ENCODE results near the gene ALDH4A1. TPM values are rescaled to one million over a fixed set of nuclear protein-coding genes. Genes with fewer than 3 reads are reported as not detected.

The ALDH4A1 gene
- total RNA-seq, 2 experiments from 2014 or later: 6.1 to 7.6 TPM

DNA sequence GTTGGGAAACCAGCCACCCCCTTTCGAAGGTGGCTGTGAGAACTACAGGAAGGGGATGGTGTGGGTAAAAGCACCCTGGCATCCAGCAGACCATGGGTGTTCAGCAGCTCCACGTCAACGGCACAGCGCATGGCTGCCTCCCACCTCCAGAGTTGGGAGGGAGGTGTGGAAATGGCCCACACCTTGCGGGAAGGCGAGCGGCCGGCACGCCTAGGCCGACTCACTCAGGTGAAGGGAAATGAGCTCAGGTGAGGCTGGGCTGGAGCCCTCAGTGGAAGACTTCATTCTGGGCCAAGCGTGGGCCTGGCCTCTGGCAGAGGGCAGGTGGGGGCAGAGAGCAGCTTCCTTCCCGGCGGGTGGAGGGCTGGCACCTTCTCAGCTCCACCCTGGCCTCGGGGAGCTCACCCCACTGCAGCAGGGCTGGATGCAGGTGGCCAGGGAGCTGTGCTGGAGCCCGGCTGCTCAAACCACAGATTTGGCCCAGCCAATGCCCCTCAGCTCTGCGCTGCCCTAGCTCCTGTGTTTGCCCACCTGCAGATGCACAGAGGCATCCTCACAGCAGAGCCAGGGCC lies 24.8 kb upstream of the ALDH4A1 start:
- no peaks in the 10 kb centered on the region for H3K9me2 ChIP-seq (ENCODE audit: insufficient read depth, low read length)
- intact Hi-C loops (cut with micrococcal nuclease; ENCODE audit: unreplicated experiment): no loop called here
- peak; percentile 5 for DNase-seq (ENCODE audit: low spot score)
- ChIA-PET CTCF (ENCODE audit: unreplicated experiment) (interaction anchor here (0.5 to 0.7 kb wide), 2 partner anchors 12 to 608 kb away, joined by 3 to 4 read pairs; no protein-coding TSS in a partner anchor), POLR2A (interaction anchor here (0.6 to 1.2 kb wide), 3 partner anchors 13 to 110 kb away, joined by 3 to 6 read pairs (median 5); no protein-coding TSS in a partner anchor)
- H3K9me3 ChIP-seq (ENCODE audit: low read length): no peaks in the 10 kb centered on the region
- no peaks in the 10 kb centered on the region for H3K36me3 ChIP-seq (ENCODE audit: insufficient read depth, low read length)
- H3K79me2 ChIP-seq (ENCODE audit: insufficient read depth, low read depth, low read length): no peaks in the 10 kb centered on the region
- H4K20me1 ChIP-seq (ENCODE audit: insufficient read depth, low read length): no peaks in the 10 kb centered on the region
- no TSS peak for BruUV-seq (replicated peaks)
- peak overlapping the region; percentile 50 for H2AFZ ChIP-seq (ENCODE audit: low read length)
- no peak for TF ChIP-seq EZH2phosphoT487 (IDR thresholded peaks at IDR 0.05; ENCODE audit: borderline replicate concordance, low read depth, low read length)
- TF ChIP-seq, protein P1, sequence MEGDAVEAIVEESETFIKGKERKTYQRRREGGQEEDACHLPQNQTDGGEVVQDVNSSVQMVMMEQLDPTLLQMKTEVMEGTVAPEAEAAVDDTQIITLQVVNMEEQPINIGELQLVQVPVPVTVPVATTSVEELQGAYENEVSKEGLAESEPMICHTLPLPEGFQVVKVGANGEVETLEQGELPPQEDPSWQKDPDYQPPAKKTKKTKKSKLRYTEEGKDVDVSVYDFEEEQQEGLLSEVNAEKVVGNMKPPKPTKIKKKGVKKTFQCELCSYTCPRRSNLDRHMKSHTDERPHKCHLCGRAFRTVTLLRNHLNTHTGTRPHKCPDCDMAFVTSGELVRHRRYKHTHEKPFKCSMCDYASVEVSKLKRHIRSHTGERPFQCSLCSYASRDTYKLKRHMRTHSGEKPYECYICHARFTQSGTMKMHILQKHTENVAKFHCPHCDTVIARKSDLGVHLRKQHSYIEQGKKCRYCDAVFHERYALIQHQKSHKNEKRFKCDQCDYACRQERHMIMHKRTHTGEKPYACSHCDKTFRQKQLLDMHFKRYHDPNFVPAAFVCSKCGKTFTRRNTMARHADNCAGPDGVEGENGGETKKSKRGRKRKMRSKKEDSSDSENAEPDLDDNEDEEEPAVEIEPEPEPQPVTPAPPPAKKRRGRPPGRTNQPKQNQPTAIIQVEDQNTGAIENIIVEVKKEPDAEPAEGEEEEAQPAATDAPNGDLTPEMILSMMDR (conservative IDR thresholded peaks at IDR 0.05; ENCODE audit: low read length): no peak
- peaks cover 18% of the 10 kb centered on the region for H3K4me1 ChIP-seq (ENCODE audit: insufficient read depth, low read length, poor library complexity, severe bottlenecking)
- H3K4me3 ChIP-seq (ENCODE audit: low read depth, low read length, poor library complexity, severe bottlenecking): no peak overlapping the region
- H3K27ac ChIP-seq (ENCODE audit: low read depth, low read length, poor library complexity, severe bottlenecking): no peak overlapping the region
- H3K4me2 ChIP-seq (ENCODE audit: low read length): peak overlapping the region; percentile 45

DNA sequence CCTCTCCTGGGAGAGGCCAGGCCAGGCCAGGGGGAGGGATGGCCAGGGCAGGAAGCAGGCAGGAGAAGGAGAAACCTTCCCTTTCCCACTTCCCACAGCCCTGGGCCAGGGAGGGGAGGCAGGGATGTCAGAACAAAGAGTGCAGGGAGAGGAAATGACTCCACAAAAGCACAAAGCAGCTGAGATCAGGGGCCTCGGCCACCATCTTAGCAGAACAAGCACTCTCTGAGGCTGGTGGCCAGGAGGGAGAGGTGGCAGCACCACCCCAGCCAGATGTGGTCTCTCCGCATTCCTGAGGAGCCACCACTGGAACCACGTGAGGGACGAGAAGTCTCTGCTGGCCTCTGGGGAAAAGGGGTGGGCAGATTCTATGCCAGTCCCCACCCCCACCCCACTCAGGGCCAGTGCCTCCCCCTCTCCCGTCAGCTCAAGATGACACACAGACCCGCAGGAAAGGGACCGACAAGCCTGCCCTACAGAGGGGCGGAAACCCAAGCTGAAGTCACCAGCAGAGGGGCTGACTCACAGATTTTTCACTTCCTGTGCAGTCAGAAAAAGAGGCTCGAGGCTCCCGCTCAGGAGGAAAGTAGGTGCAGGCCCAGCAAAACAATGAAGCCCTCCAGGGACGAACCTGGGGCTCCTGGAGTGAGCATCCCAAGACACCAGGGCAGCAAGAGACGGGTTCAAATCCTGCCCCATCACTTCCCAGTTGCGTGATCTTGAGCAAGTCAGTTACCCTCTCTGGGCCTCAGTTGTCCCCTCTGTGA lies 24.1 kb upstream of the ALDH4A1 start:
- intact Hi-C loops (cut with micrococcal nuclease; ENCODE audit: unreplicated experiment): no loop called here
- POLR2A ChIA-PET: interaction anchor here (0.6 to 1.2 kb wide), 2 partner anchors 12 to 17 kb away, joined by 5 to 6 read pairs; no protein-coding TSS in a partner anchor

More for the DNA sequence above, 24.1 kb upstream of the ALDH4A1 start:
- H3K4me3 ChIP-seq (ENCODE audit: low read depth, low read length, poor library complexity, severe bottlenecking): no peak overlapping the region
- peak overlapping the region; percentile 50 for H2AFZ ChIP-seq (ENCODE audit: low read length)
- H3K27ac ChIP-seq (ENCODE audit: low read depth, low read length, poor library complexity, severe bottlenecking): no peak overlapping the region
- H3K9me3 ChIP-seq (ENCODE audit: low read length): no peaks in the 10 kb centered on the region
- CTCF ChIA-PET (ENCODE audit: unreplicated experiment): interaction anchor here (0.5 kb wide), 1 partner anchor 608 kb away, joined by 3 read pairs; no protein-coding TSS in a partner anchor
- peak overlapping the region; percentile 45 for H3K4me2 ChIP-seq (ENCODE audit: low read length)
- H3K79me2 ChIP-seq (ENCODE audit: insufficient read depth, low read depth, low read length): no peaks in the 10 kb centered on the region
- H3K9me2 ChIP-seq (ENCODE audit: insufficient read depth, low read length): no peaks in the 10 kb centered on the region
- H3K36me3 ChIP-seq (ENCODE audit: insufficient read depth, low read length): no peaks in the 10 kb centered on the region
- peak; percentile 53 for DNase-seq (ENCODE audit: low spot score)
- H3K4me1 ChIP-seq (ENCODE audit: insufficient read depth, low read length, poor library complexity, severe bottlenecking): peaks cover 18% of the 10 kb centered on the region
- BruUV-seq (replicated peaks): no TSS peak
- TF ChIP-seq EZH2phosphoT487 (IDR thresholded peaks at IDR 0.05; ENCODE audit: borderline replicate concordance, low read depth, low read length): no peak
- TF ChIP-seq, protein P1 (conservative IDR thresholded peaks at IDR 0.05; ENCODE audit: low read length): no peak
- H4K20me1 ChIP-seq (ENCODE audit: insufficient read depth, low read length): no peaks in the 10 kb centered on the region
